Measurements from ENCODE around the gene TMEM214. TPM values are rescaled to one million over a fixed set of nuclear protein-coding genes. Genes with fewer than 3 reads are reported as not detected.
"Not testable (repeated sequence)": the region's sequence is repeated elsewhere in the genome, so short reads cannot be mapped to it uniquely, and the experiment has no call there.

TMEM214 gene
- total RNA-seq, 1 experiment from 2014 or later, result 31.8 TPM

GRCh38 chr2:27070653-27071276, 38.0 kb downstream of the TMEM214 start:
- no peaks in the 10 kb centered on the region for H3K9me3 ChIP-seq (ENCODE audit: low read length)
- H3K79me2 ChIP-seq (ENCODE audit: low read length), result peaks cover 30% of the 10 kb centered on the region
- no peaks in the 10 kb centered on the region; the same call in 1 of the 2 replicates for H4K20me1 ChIP-seq (ENCODE audit: insufficient read depth, low read depth, low read length)
- 0 out of 2 replicates have a peak overlapping the region, but pooled peaks have one; percentile 19 for H2AFZ ChIP-seq (ENCODE audit: low read length)
- peak overlapping the region; percentile 73 for H3K4me3 ChIP-seq (ENCODE audit: low read length)
- DNase-seq, result no peak
- H3K36me3 ChIP-seq (ENCODE audit: insufficient read depth, low read length), result peaks cover 19% of the 10 kb centered on the region; the same call in 1 of the 2 replicates
- peak overlapping the region; percentile 79 for H3K9ac ChIP-seq (ENCODE audit: low read length)
- H3K9me2 ChIP-seq (replicated peaks; ENCODE audit: insufficient read depth, low read length), result no peaks in the 10 kb centered on the region
- no peaks in the 10 kb centered on the region for H3K27me3 ChIP-seq (ENCODE audit: low read length)
- peaks cover 34% of the 10 kb centered on the region for H3K4me1 ChIP-seq (ENCODE audit: low read length)
- peak overlapping the region; percentile 93 for H3K4me2 ChIP-seq (ENCODE audit: low read depth, low read length, poor library complexity, severe bottlenecking)
- no peak overlapping the region; the same call in 1 of the 2 replicates for H3K27ac ChIP-seq (ENCODE audit: low read length)

- H4K20me1 ChIP-seq (ENCODE audit: insufficient read depth, low read depth, low read length), result no peaks in the 10 kb centered on the region; the same call in 1 of the 2 replicates
- peaks cover 19% of the 10 kb centered on the region; the same call in 1 of the 2 replicates for H3K36me3 ChIP-seq (ENCODE audit: insufficient read depth, low read length)
- peak within 1 kb of the TSS; percentile 93 for H3K4me2 ChIP-seq (ENCODE audit: low read depth, low read length, poor library complexity, severe bottlenecking)
- no peak within 1 kb of the TSS; the same call in 1 of the 2 replicates for H3K27ac ChIP-seq (ENCODE audit: low read length)
- H3K4me1 ChIP-seq (ENCODE audit: low read length), result peaks cover 36% of the 10 kb centered on the region
- H3K9ac ChIP-seq (ENCODE audit: low read length), result peak within 1 kb of the TSS; percentile 79
- DNase-seq, result peak; percentile 97
- H3K27me3 ChIP-seq (ENCODE audit: low read length), result no peaks in the 10 kb centered on the region
- peaks cover 30% of the 10 kb centered on the region for H3K79me2 ChIP-seq (ENCODE audit: low read length)
- H3K4me3 ChIP-seq (ENCODE audit: low read length), result peak within 1 kb of the TSS; percentile 73
- no peaks in the 10 kb centered on the region for H3K9me3 ChIP-seq (ENCODE audit: low read length)
- peak within 1 kb of the TSS; percentile 43; the same call in 1 of the 2 replicates for H2AFZ ChIP-seq (ENCODE audit: low read length)
- H3K9me2 ChIP-seq (replicated peaks; ENCODE audit: insufficient read depth, low read length), result no peaks in the 10 kb centered on the region
Observed at GRCh38 chr2:27071277-27071989, 38.7 kb downstream of the TMEM214 start, which contains the start of gene OST4. Gene OST4 (minus strand): TSS chr2:27071654.

- Histone ChIP-seq H3K4me1 (ENCODE audit: low read length) (peaks cover 36% of the 10 kb centered on the region), H3K4me2 (ENCODE audit: low read depth, low read length, poor library complexity, severe bottlenecking) (peak overlapping the region; percentile 93), H2AFZ (ENCODE audit: low read length) (peak overlapping the region; percentile 43; the same call in 1 of the 2 replicates), H4K20me1 (ENCODE audit: insufficient read depth, low read depth, low read length) (no peaks in the 10 kb centered on the region; the same call in 1 of the 2 replicates), H3K27me3 (ENCODE audit: low read length) (no peaks in the 10 kb centered on the region), H3K9me3 (ENCODE audit: low read length) (no peaks in the 10 kb centered on the region), H3K27ac (ENCODE audit: low read length) (no peak overlapping the region), H3K9me2 (replicated peaks; ENCODE audit: insufficient read depth, low read length) (no peaks in the 10 kb centered on the region), H3K9ac (ENCODE audit: low read length) (peak overlapping the region; percentile 74), H3K79me2 (ENCODE audit: low read length) (peaks cover 30% of the 10 kb centered on the region), H3K4me3 (ENCODE audit: low read length) (peak overlapping the region; percentile 73), H3K36me3 (ENCODE audit: insufficient read depth, low read length) (peaks cover 19% of the 10 kb centered on the region; the same call in 1 of the 2 replicates)
- DNase-seq, result no peak
Observed at GRCh38 chr2:27071990-27072830, 39.4 kb downstream of the TMEM214 start.

- no peak overlapping the region for H3K27ac ChIP-seq (ENCODE audit: low read length)
- H3K27me3 ChIP-seq (ENCODE audit: low read length), result no peaks in the 10 kb centered on the region
- no peak overlapping the region for H2AFZ ChIP-seq (ENCODE audit: low read length)
- H3K4me2 ChIP-seq (ENCODE audit: low read depth, low read length, poor library complexity, severe bottlenecking), result no peak overlapping the region
- H3K4me3 ChIP-seq (ENCODE audit: low read length), result no peak overlapping the region
- H3K9me2 ChIP-seq (replicated peaks; ENCODE audit: insufficient read depth, low read length), result no peaks in the 10 kb centered on the region
- H3K79me2 ChIP-seq (ENCODE audit: low read length), result peaks cover 30% of the 10 kb centered on the region
- H4K20me1 ChIP-seq (ENCODE audit: insufficient read depth, low read depth, low read length), result no peaks in the 10 kb centered on the region; the same call in 1 of the 2 replicates
- peaks cover 19% of the 10 kb centered on the region; the same call in 1 of the 2 replicates for H3K36me3 ChIP-seq (ENCODE audit: insufficient read depth, low read length)
- no peak for DNase-seq
- no peak overlapping the region for H3K9ac ChIP-seq (ENCODE audit: low read length)
- no peaks in the 10 kb centered on the region for H3K9me3 ChIP-seq (ENCODE audit: low read length)
- peaks cover 36% of the 10 kb centered on the region for H3K4me1 ChIP-seq (ENCODE audit: low read length)
Observed at GRCh38 chr2:27072920-27073319, 40.2 kb downstream of the TMEM214 start.

- Histone ChIP-seq H3K4me2 (ENCODE audit: low read depth, low read length, poor library complexity, severe bottlenecking) (no peak overlapping the region), H3K9ac (ENCODE audit: low read length) (no peak overlapping the region), H3K4me3 (ENCODE audit: low read length) (no peak overlapping the region), H3K27ac (ENCODE audit: low read length) (no peak overlapping the region), H4K20me1 (ENCODE audit: insufficient read depth, low read depth, low read length) (no peaks in the 10 kb centered on the region; the same call in 1 of the 2 replicates), H3K9me2 (replicated peaks; ENCODE audit: insufficient read depth, low read length) (no peaks in the 10 kb centered on the region), H2AFZ (ENCODE audit: low read length) (no peak overlapping the region), H3K9me3 (ENCODE audit: low read length) (no peaks in the 10 kb centered on the region), H3K36me3 (ENCODE audit: insufficient read depth, low read length) (peaks cover 12% of the 10 kb centered on the region; the same call in 1 of the 2 replicates), H3K27me3 (ENCODE audit: low read length) (no peaks in the 10 kb centered on the region), H3K4me1 (ENCODE audit: low read length) (peaks cover 36% of the 10 kb centered on the region), H3K79me2 (ENCODE audit: low read length) (peaks cover 26% of the 10 kb centered on the region)
- DNase-seq, result no peak
Observed at GRCh38 chr2:27073782-27074181, 41.0 kb downstream of the TMEM214 start.

- peak overlapping the region; percentile 23 for H3K9ac ChIP-seq (ENCODE audit: low read length)
- no peak overlapping the region; the same call in 1 of the 2 replicates for H3K4me3 ChIP-seq (ENCODE audit: low read length)
- 0 out of 2 replicates have a peak overlapping the region, but pooled peaks have one; percentile 12 for H3K27ac ChIP-seq (ENCODE audit: low read length)
Observed at GRCh38 chr2:27074738-27075565, 42.2 kb downstream of the TMEM214 start.

GRCh38 chr2:27075566-27075871, 42.8 kb downstream of the TMEM214 start:
- H3K79me2 ChIP-seq (ENCODE audit: low read length); H4K20me1 ChIP-seq (ENCODE audit: insufficient read depth, low read depth, low read length); H3K27me3 ChIP-seq (ENCODE audit: low read length); H3K36me3 ChIP-seq (ENCODE audit: insufficient read depth, low read length); H3K9me3 ChIP-seq (ENCODE audit: low read length); DNase-seq; H3K4me3 ChIP-seq (ENCODE audit: low read length); H3K9me2 ChIP-seq (replicated peaks; ENCODE audit: insufficient read depth, low read length): not testable (repeated sequence)
- Histone ChIP-seq H3K4me1 (ENCODE audit: low read length) (peaks cover 25% of the 10 kb centered on the region), H3K4me2 (ENCODE audit: low read depth, low read length, poor library complexity, severe bottlenecking) (peak overlapping the region; percentile 37), H2AFZ (ENCODE audit: low read length) (peak overlapping the region; percentile 16; the same call in 1 of the 2 replicates), H3K9ac (ENCODE audit: low read length) (peak overlapping the region; percentile 23; the same call in 1 of the 2 replicates), H3K27ac (ENCODE audit: low read length) (0 out of 2 replicates have a peak overlapping the region, but pooled peaks have one; percentile 12)

More at GRCh38 chr2:27074738-27075565, 42.2 kb downstream of the TMEM214 start:
- no peaks in the 10 kb centered on the region for H3K27me3 ChIP-seq (ENCODE audit: low read length)
- peaks cover 14% of the 10 kb centered on the region for H3K79me2 ChIP-seq (ENCODE audit: low read length)
- peaks cover under 1% of the 10 kb centered on the region; the same call in 1 of the 2 replicates for H3K36me3 ChIP-seq (ENCODE audit: insufficient read depth, low read length)
- peaks cover 31% of the 10 kb centered on the region for H3K4me1 ChIP-seq (ENCODE audit: low read length)
- H4K20me1 ChIP-seq (ENCODE audit: insufficient read depth, low read depth, low read length), result no peaks in the 10 kb centered on the region; the same call in 1 of the 2 replicates
- no peaks in the 10 kb centered on the region for H3K9me3 ChIP-seq (ENCODE audit: low read length)
- DNase-seq, result peak; percentile 65
- peak overlapping the region; percentile 37 for H3K4me2 ChIP-seq (ENCODE audit: low read depth, low read length, poor library complexity, severe bottlenecking)
- no peaks in the 10 kb centered on the region for H3K9me2 ChIP-seq (replicated peaks; ENCODE audit: insufficient read depth, low read length)
- H2AFZ ChIP-seq (ENCODE audit: low read length), result peak overlapping the region; percentile 16; the same call in 1 of the 2 replicates
